MG63 (cell line): Measurements from ENCODE around the gene ACLY. TPM values are rescaled to one million over a fixed set of nuclear protein-coding genes. Genes with fewer than 3 reads are reported as not detected.

Experiments used
- DNase-seq: peaks from one replicate; pipeline ENCODE4 v3.0.0-alpha.2; 2020
- H3K27me3 ChIP-seq: fragments of 250-450 bp; sonication (Bioruptor Pico); 2 replicates; pipeline ENCODE4 v1.5.1; 2020; ENCODE audit warnings: mild to moderate bottlenecking, moderate library complexity
- H3K36me3 ChIP-seq: fragments of 250-450 bp; sonication (Bioruptor Pico); 2 replicates; pipeline ENCODE4 v1.5.1; 2020; ENCODE audit warnings: mild to moderate bottlenecking, moderate library complexity
- H3K4me3 ChIP-seq: fragments of 250-450 bp; sonication (Bioruptor Pico); 2 replicates; pipeline ENCODE4 v1.5.1; 2020; ENCODE audit warnings: mild to moderate bottlenecking, moderate library complexity
- H3K9me3 ChIP-seq: fragments of 250-450 bp; sonication (Bioruptor Pico); 2 replicates; pipeline ENCODE4 v1.5.1; 2020; ENCODE audit warnings: mild to moderate bottlenecking, moderate library complexity
- total RNA-seq: library from RNA; depleted of rRNA; stranded (reverse); fragments of >200 nt; shearing (Covaris generic); gene quantifications from 2 replicates; pipeline ENCODE4 v1.2.3, GENCODE V29; 2014; ENCODE audit warnings: low replicate concordance; rRNA removed

The ACLY gene
- 151 and 195 TPM in 2 replicates for total RNA-seq

DNA sequence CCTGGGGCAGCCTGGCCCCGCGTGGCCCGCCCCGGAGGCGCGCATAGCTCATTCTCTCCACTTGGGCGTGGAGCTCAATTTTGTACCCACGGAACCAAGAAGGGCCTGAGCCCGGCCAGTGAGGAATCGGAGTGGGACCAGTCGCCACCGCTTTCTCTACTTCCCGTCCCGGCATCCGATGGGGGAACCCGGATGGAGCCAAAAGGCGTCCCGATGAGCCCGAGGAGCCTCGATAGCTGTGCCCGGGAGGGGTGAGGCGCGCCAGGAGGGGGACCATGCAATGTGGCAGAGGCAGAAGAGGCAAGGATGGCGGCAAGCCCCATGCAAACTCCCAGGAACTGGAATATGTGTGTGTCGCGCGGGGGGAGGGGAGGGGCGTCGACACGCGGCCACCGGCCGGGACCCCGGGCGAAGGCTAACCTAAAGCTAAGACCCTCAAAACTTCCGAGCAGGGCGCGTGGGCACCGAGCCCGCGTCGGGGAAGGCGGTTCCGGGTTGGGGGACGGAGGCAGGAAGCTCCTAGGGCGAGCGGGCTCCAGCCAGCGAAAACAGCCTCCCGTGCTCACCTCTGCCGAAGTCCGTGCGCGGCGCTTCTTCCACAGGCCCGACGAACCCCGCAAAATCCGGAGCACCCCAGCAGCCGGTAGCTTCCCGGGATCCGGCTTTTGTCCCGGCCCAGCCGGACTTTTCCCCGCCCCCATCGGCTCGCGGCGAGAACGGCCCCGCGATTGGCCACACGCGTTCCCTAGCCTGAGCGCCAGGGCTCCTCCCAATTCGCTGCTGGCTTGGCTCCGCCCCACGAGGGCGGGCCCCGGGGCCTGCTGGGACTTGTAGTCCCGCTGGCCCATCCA lies at the start of gene ACLY:
Gene ACLY (minus strand): TSS at position 638 of the 851 bp plus-strand sequence. CDS start 5,078 bp downstream, outside the sequence.
- H3K4me3 ChIP-seq: peak within 1 kb of the TSS; percentile 99
- H3K27me3 ChIP-seq: no peaks in the 10 kb centered on the region
- H3K9me3 ChIP-seq: no peaks in the 10 kb centered on the region
- H3K36me3 ChIP-seq: peaks cover 48% of the 10 kb centered on the region
- DNase-seq: peak; percentile 98

DNA sequence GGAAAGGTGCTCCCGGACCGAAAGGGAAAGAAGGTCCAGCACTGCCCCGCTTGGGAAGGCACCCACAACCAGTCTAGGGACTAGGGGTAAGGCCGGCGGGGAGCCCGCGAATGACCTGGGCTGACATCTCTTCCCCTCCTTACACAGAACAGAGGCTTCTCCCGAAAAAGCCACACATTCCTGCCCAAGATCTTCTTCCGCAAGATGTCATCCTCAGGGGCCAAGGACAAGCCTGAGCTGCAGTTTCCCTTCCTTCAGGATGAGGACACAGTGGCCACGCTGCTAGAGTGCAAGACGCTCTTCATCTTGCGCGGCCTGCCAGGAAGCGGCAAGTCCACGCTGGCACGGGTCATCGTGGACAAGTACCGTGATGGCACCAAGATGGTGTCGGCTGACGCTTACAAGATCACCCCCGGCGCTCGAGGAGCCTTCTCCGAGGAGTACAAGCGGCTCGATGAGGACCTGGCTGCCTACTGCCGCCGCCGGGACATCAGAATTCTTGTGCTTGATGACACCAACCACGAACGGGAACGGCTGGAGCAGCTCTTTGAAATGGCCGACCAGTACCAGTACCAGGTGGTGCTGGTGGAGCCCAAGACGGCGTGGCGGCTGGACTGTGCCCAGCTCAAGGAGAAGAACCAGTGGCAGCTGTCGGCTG lies 49.3 kb upstream of the ACLY start:
- no peaks in the 10 kb centered on the region for H3K9me3 ChIP-seq
- H3K27me3 ChIP-seq: no peaks in the 10 kb centered on the region
- peaks cover 47% of the 10 kb centered on the region for H3K36me3 ChIP-seq
- peak overlapping the region; percentile 88 for H3K4me3 ChIP-seq
- DNase-seq: no peak

DNA sequence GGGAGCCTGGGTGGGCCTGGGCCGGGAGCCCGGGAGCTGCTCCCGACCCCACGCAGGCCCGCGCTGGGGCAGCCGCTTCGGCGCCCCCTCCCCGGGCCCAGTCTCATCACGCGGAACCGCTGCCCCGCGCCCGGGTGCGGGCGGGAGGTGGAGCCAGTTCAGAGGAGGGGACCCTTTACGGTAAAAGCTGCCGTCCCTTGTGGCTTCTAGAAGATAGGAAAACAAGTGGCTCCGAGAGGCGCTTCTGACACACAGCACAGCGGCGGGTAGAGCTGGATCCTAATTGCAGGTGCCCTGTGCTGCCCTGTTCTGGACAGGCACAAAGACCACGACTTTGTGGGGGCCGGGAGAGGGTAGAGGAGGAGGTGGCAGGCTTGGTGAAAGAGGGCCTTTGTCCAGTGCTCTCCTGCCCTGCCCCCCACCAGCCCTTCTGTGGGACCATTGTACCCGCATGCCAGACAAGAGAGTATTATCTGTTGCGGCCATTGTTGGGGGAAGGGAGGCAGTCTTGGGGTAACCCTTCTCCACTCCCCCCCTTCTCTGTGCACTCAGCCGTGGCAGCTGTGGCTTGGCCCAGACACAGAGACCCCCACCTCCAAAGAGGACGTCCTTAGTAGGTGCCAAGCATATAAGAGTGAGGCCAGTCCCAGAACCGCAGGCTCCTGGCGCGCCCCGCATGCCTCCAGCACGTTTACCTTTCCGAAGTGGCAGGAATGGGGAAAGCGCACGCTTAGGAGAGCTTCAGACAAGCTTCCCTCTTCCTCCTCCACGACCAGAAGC lies 48.6 kb upstream of the ACLY start:
- no peaks in the 10 kb centered on the region for H3K9me3 ChIP-seq
- DNase-seq: no peak

GRCh38 chr17:41966463-41967140 lies 47.9 kb upstream of the ACLY start, which contains the start of gene CNP:
Gene CNP (plus strand): TSS chr17:41966795. CDS start chr17:41966885, 90 bp downstream.
- H3K36me3 ChIP-seq: peaks cover 32% of the 10 kb centered on the region
- no peaks in the 10 kb centered on the region for H3K27me3 ChIP-seq
- DNase-seq: peak; percentile 94
- peak within 1 kb of the TSS; percentile 88 for H3K4me3 ChIP-seq
- H3K9me3 ChIP-seq: no peaks in the 10 kb centered on the region

More for the DNA sequence above, 48.6 kb upstream of the ACLY start:
- Histone ChIP-seq H3K36me3 (peaks cover 40% of the 10 kb centered on the region), H3K27me3 (no peaks in the 10 kb centered on the region), H3K4me3 (peak overlapping the region; percentile 88)

- DNase-seq: peak; percentile 42
- peaks cover 27% of the 10 kb centered on the region for H3K36me3 ChIP-seq
- H3K9me3 ChIP-seq: no peaks in the 10 kb centered on the region
- no peaks in the 10 kb centered on the region for H3K27me3 ChIP-seq
- peak overlapping the region; percentile 88 for H3K4me3 ChIP-seq
Observed at GRCh38 chr17:41965694-41966462, 47.1 kb upstream of the ACLY start.

DNA sequence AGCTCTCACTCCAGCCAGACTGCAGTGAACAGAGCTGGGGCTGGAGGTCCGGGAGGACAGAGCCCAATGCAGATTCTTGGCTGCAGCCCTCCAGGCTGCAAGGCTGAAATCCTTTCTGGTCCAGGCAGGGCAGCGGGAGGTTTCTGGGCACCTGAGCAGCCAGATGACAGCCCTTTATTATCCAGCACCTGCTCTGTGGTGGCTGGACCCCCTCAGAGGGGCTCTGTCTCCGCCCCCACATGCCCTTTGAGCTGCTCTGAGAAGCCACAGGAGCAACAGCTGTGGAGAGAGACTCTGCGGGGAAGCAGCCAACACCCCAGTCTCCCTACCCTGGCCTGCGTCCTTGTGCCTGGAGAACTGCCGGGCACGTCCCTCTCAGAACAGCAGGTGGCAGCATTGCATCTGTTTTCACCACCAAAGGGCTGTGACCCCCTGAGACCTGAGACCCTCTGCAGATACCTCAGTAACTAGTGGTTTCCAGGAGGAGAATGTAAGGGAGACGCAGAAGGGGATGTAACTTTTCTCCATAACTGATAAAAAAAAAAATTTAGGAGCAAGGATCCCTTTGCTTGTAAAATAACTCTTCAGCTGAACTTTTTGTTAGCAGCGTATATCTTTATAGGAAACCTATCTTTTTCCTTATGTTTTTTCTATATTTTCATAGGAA lies 44.1 kb upstream of the ACLY start:
- no peaks in the 10 kb centered on the region for H3K27me3 ChIP-seq
- no peak overlapping the region for H3K4me3 ChIP-seq
- H3K9me3 ChIP-seq: no peaks in the 10 kb centered on the region
- peaks cover 4% of the 10 kb centered on the region for H3K36me3 ChIP-seq
- peak; percentile 61 for DNase-seq

GRCh38 chr17:41962111-41962510 lies 43.4 kb upstream of the ACLY start:
- no peak for DNase-seq
- no peak overlapping the region for H3K4me3 ChIP-seq
- no peaks in the 10 kb centered on the region for H3K9me3 ChIP-seq
- no peaks in the 10 kb centered on the region for H3K36me3 ChIP-seq
- no peaks in the 10 kb centered on the region for H3K27me3 ChIP-seq

GRCh38 chr17:41959336-41960095 lies 40.8 kb upstream of the ACLY start:
- no peak for DNase-seq
- Histone ChIP-seq H3K4me3 (no peak overlapping the region), H3K9me3 (no peaks in the 10 kb centered on the region), H3K27me3 (no peaks in the 10 kb centered on the region), H3K36me3 (no peaks in the 10 kb centered on the region)

GRCh38 chr17:41959030-41959335 lies 40.2 kb upstream of the ACLY start:
- H3K27me3 ChIP-seq: no peaks in the 10 kb centered on the region
- DNase-seq: no peak
- H3K36me3 ChIP-seq: no peaks in the 10 kb centered on the region
- H3K9me3 ChIP-seq: no peaks in the 10 kb centered on the region
- H3K4me3 ChIP-seq: no peak overlapping the region

DNA sequence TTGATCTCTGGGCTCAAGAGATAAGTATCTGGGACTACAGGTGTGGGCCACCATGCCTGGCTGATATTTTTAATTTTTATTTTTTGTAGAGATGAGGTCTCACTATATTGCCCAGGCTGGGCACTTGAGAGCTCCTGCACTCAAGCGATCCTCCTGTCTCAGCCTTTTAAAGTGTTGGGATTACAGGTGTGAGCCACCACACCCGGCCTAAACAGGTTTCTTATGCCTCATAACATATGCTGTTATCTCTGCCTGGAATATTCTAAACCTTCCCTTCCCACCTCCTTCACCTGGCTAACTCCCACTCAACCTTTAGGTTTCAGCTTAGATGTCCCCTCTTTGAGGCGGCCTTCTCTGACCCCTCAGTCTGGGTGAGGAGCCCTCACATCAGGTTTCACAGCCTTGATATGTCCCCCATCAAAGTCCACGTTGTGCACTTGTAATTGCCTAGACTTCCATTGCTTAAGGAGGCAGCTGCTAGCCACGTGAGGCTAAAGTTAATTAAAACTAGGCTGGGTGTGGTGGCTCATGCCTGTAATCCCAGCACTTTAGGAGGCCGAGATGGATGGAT lies 39.2 kb upstream of the ACLY start:
- no peaks in the 10 kb centered on the region for H3K27me3 ChIP-seq
- H3K4me3 ChIP-seq: no peak overlapping the region
- no peaks in the 10 kb centered on the region for H3K36me3 ChIP-seq
- H3K9me3 ChIP-seq: no peaks in the 10 kb centered on the region
- no peak for DNase-seq

DNA sequence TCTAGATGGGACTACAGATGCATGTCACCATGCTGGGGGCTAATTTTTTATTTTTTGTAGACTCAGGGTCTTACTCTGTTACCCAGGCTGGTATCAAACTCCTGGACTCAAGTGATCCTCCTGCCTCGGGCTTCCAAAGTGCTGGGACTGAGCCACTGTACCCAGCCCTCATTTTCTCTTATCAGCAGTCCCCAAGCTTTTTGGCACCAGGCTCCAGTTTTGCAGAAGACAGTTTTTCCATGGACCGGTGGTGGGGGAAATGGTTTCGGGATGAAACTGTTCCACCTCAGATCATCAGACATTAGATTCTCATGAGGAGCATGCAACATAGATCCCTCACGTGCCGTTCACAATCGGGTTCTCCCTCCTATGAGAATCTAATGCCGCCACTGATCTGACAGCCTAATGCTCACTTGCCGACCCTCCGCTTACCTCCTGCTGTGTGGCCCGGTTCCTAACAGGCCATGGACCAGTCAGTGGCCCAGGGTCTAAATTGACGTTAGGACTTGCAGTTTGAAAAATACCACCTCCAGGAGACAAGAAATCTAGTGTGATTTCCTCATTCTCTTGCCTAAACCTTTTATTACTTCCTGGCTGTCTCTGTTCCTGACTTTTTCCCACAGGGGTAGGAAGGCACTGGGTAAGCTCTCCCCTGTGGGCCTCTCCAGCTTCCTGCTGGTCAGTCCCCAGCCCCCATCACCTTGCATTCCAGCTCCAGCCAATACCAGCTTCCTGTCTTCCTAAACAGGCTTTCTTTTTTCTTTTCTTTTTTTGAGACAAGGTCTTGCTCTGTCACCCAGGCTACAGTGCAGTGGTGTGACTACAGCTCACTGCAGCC lies 38.5 kb upstream of the ACLY start:
- Histone ChIP-seq H3K4me3 (no peak overlapping the region), H3K36me3 (no peaks in the 10 kb centered on the region), H3K27me3 (no peaks in the 10 kb centered on the region), H3K9me3 (no peaks in the 10 kb centered on the region)
- DNase-seq: no peak

- H3K36me3 ChIP-seq: no peaks in the 10 kb centered on the region
- H3K9me3 ChIP-seq: no peaks in the 10 kb centered on the region
- H3K4me3 ChIP-seq: no peak overlapping the region
- DNase-seq: peak; percentile 22
- H3K27me3 ChIP-seq: no peaks in the 10 kb centered on the region
Observed at GRCh38 chr17:41956522-41956921, 37.8 kb upstream of the ACLY start.

GRCh38 chr17:41948762-41949460 lies 30.2 kb upstream of the ACLY start:
- Histone ChIP-seq H3K4me3 (no peak overlapping the region), H3K27me3 (no peaks in the 10 kb centered on the region), H3K9me3 (no peaks in the 10 kb centered on the region), H3K36me3 (no peaks in the 10 kb centered on the region)
- no peak for DNase-seq
